ENCODE data around the gene VPREB3. TPM values are rescaled to one million over a fixed set of nuclear protein-coding genes. Genes with fewer than 3 reads are reported as not detected.

The VPREB3 gene
- total and polyA plus RNA-seq, 4 donors, result 0.39 to 1.4 TPM; not detected in 2

- WGBS, 2 donors, result 13 to 19% methylated on average over 11 to 27 of the region's 27 CpGs
- DNase-seq (no peak), ATAC-seq (ENCODE audit: insufficient read depth, low FRiP score) (no peak)
- Histone ChIP-seq H3K27me3 (ENCODE audit: control insufficient read depth in 3 of 3, insufficient read depth in 3 of 3, low read length in 2 of 3) (no peaks in the 10 kb centered on the region), H3K27ac (ENCODE audit: low read depth in 1 of 2, low read length in 1 of 2) (peak overlapping the region; percentile 78 to 89), H3K4me1 (ENCODE audit: control insufficient read depth in 5 of 5, insufficient read depth in 5 of 5, low read length in 5 of 5) (peaks cover 0 to 29% (median 11%) of the 10 kb centered on the region in 5 donors), H3K9me3 (ENCODE audit: control insufficient read depth in 4 of 4, insufficient read depth in 3 of 4, low read length in 3 of 4) (no peaks in the 10 kb centered on the region), H3K9ac (ENCODE audit: insufficient read depth in 1 of 2, low read length in 2 of 2) (no peak overlapping the region), H3K36me3 (ENCODE audit: control insufficient read depth in 4 of 4, insufficient read depth in 4 of 4, low read length in 4 of 4) (peaks cover 0 to 3% (median 0%) of the 10 kb centered on the region in 4 donors), H3K4me3 (peak overlapping the region; percentile 65)
- no peak for TF ChIP-seq CTCF (IDR thresholded peaks at IDR 0.05; ENCODE audit: control extremely low read depth, extremely low read depth)
Measured at GRCh38 chr22:23767303-23767672, 13.1 kb upstream of the VPREB3 start.

GRCh38 chr22:23764899-23765881 lies 11.0 kb upstream of the VPREB3 start:
- Histone ChIP-seq H3K9me3 (ENCODE audit: control insufficient read depth in 4 of 4, insufficient read depth in 3 of 4, low read length in 3 of 4) (no peaks in the 10 kb centered on the region), H3K4me1 (ENCODE audit: control insufficient read depth in 5 of 5, insufficient read depth in 5 of 5, low read length in 5 of 5) (peaks cover 0 to 27% (median 10%) of the 10 kb centered on the region in 5 donors), H3K27me3 (ENCODE audit: control insufficient read depth in 3 of 3, insufficient read depth in 3 of 3, low read length in 2 of 3) (no peaks in the 10 kb centered on the region), H3K27ac (ENCODE audit: low read depth in 1 of 2, low read length in 1 of 2) (no peak overlapping the region), H3K9ac (ENCODE audit: insufficient read depth in 1 of 2, low read length in 2 of 2) (no peak overlapping the region), H3K4me3 (no peak overlapping the region), H3K36me3 (ENCODE audit: control insufficient read depth in 4 of 4, insufficient read depth in 4 of 4, low read length in 4 of 4) (peaks cover 0 to 3% (median 0%) of the 10 kb centered on the region in 4 donors)
- WGBS, 2 donors, result 94 to 97% methylated on average over 9 of the region's 9 CpGs
- no peak for TF ChIP-seq CTCF (IDR thresholded peaks at IDR 0.05; ENCODE audit: control extremely low read depth, extremely low read depth)
- DNase-seq (no peak), ATAC-seq (ENCODE audit: insufficient read depth, low FRiP score) (no peak)

GRCh38 chr22:23763954-23764353 lies 9.7 kb upstream of the VPREB3 start:
- ATAC-seq (ENCODE audit: insufficient read depth, low FRiP score) (no peak), DNase-seq (no peak)
- no peak for TF ChIP-seq CTCF (IDR thresholded peaks at IDR 0.05; ENCODE audit: control extremely low read depth, extremely low read depth)
- Histone ChIP-seq H3K4me1 (ENCODE audit: control insufficient read depth in 5 of 5, insufficient read depth in 5 of 5, low read length in 5 of 5) (peaks cover 0 to 27% (median 7%) of the 10 kb centered on the region in 5 donors), H3K4me3 (no peak overlapping the region), H3K27me3 (ENCODE audit: control insufficient read depth in 3 of 3, insufficient read depth in 3 of 3, low read length in 2 of 3) (no peaks in the 10 kb centered on the region), H3K27ac (ENCODE audit: low read depth in 1 of 2, low read length in 1 of 2) (no peak overlapping the region), H3K36me3 (ENCODE audit: control insufficient read depth in 4 of 4, insufficient read depth in 4 of 4, low read length in 4 of 4) (peaks cover 0 to 3% (median 0%) of the 10 kb centered on the region in 4 donors), H3K9me3 (ENCODE audit: control insufficient read depth in 4 of 4, insufficient read depth in 3 of 4, low read length in 3 of 4) (no peaks in the 10 kb centered on the region), H3K9ac (ENCODE audit: insufficient read depth in 1 of 2, low read length in 2 of 2) (peak overlapping the region in 1 of 2 donors; percentile 19)
- WGBS, 2 donors, result 61 to 67% methylated on average over 7 of the region's 7 CpGs
